ENCODE measurements around the gene ZFYVE21.

ZFYVE21 gene

GRCh38 chr14:103725001-103725682, 9.5 kb downstream of the ZFYVE21 start:
- DNase-seq (ENCODE audit: low read depth in 2 of 2): no peak

GRCh38 chr14:103725739-103726395, 10.3 kb downstream of the ZFYVE21 start:
- DNase-seq (ENCODE audit: low read depth in 2 of 2): no peak

GRCh38 chr14:103726474-103726873, 10.9 kb downstream of the ZFYVE21 start:
- no peak for DNase-seq (ENCODE audit: low read depth in 2 of 2)

GRCh38 chr14:103727313-103727980, 11.8 kb downstream of the ZFYVE21 start:
- DNase-seq (ENCODE audit: low read depth in 2 of 2): no peak

GRCh38 chr14:103728141-103728540, 12.5 kb downstream of the ZFYVE21 start:
- no peak for DNase-seq (ENCODE audit: low read depth in 2 of 2)

- DNase-seq (ENCODE audit: low read depth in 2 of 2): no peak
Measured at GRCh38 chr14:103728721-103729120, 13.1 kb downstream of the ZFYVE21 start.

- no peak for DNase-seq (ENCODE audit: low read depth in 2 of 2)
Measured at GRCh38 chr14:103729496-103730448, 14.2 kb downstream of the ZFYVE21 start.

GRCh38 chr14:103730490-103731035, 15.0 kb downstream of the ZFYVE21 start:
- no peak for DNase-seq (ENCODE audit: low read depth in 2 of 2)

GRCh38 chr14:103731481-103731880, 15.9 kb downstream of the ZFYVE21 start:
- no peak for DNase-seq (ENCODE audit: low read depth in 2 of 2)

- no peak for DNase-seq (ENCODE audit: low read depth in 2 of 2)
Measured at GRCh38 chr14:103731916-103732867, 16.6 kb downstream of the ZFYVE21 start.

GRCh38 chr14:103732868-103733620, 17.4 kb downstream of the ZFYVE21 start:
- DNase-seq (ENCODE audit: low read depth in 2 of 2): no peak

- no peak for DNase-seq (ENCODE audit: low read depth in 2 of 2)
Measured at GRCh38 chr14:103733651-103734050, 18.0 kb downstream of the ZFYVE21 start.

GRCh38 chr14:103734081-103734888, 18.7 kb downstream of the ZFYVE21 start:
- DNase-seq (ENCODE audit: low read depth in 2 of 2): no peak

- no peak for DNase-seq (ENCODE audit: low read depth in 2 of 2)
Measured at GRCh38 chr14:103735022-103735421, 19.4 kb downstream of the ZFYVE21 start.

- no peak for DNase-seq (ENCODE audit: low read depth in 2 of 2)
Measured at GRCh38 chr14:103735439-103735814, 19.8 kb downstream of the ZFYVE21 start.

GRCh38 chr14:103735815-103736545, 20.4 kb downstream of the ZFYVE21 start:
- no peak for DNase-seq (ENCODE audit: low read depth in 2 of 2)

GRCh38 chr14:103736546-103737431, 21.2 kb downstream of the ZFYVE21 start:
- DNase-seq (ENCODE audit: low read depth in 2 of 2): no peak
